Glomerular visceral epithelial cell (primary cell): Measurements from ENCODE around the gene HGFAC.

Source experiments
- DNase-seq: peaks from one replicate; pipeline ENCODE4 v3.0.0-alpha.2; 2016; ENCODE audit errors: extremely low spot score

The HGFAC gene

DNA sequence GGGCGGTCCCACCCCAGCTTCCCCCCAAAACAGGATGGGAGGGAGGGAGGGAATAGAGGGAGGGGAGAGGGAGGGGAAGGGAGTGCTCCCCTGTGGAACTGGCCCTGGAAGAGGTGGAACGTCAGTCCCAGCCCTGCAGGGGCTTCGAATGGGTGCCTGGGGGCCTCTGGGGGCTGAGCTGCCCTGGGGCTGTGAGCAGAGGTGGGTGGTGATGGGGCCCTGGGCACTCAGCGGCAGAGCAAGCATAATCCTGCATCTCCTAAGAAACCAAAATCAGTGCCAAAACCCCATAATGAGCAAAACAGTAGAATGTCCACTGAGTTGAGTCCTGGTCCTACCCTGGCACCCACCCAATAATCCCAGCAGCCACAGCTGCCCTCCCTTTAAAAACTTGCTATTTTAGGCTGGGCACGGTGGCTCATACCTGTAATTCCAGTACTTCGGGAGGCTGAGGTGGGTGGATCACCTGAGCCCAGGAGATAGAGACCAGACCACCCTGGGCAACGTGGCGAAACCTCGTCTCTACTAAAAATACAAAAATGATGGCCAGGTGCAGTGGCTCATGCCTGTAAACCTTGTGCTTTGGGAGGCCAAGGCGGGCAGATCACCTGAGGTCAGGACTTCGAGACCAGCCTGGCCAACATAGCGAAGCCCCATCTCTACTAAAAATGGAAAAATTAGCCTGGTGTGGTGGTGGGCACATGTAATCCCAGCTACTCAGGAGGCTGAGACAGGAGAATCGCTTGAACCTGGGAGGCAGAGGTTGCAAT lies 32.4 kb downstream of the HGFAC start:
- no peak for DNase-seq

- DNase-seq, result no peak
Measured at GRCh38 chr4:3475041-3475712, 33.4 kb downstream of the HGFAC start.

GRCh38 chr4:3475713-3476260 lies 34.0 kb downstream of the HGFAC start:
- DNase-seq, result no peak

DNA sequence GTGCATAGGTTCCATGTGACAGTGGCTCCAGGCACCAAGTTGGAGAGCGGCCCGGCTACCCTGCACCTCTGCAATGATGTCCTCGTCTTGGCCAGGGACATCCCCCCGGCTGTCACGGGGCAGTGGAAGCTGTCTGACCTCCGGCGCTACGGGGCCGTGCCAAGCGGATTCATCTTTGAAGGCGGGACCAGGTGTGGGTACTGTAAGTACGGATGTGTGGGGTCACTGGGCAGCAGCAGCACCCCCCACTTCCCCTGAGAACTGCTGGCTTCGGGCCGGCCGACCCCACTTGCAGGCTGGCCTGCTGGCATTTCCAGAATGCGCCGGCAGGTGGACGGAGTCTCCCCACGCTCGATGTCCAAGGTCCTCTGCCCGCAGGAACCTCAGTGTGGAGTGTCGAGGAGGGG lies 34.6 kb downstream of the HGFAC start:
- DNase-seq, result no peak

- DNase-seq, result no peak
Measured at GRCh38 chr4:3476936-3477749, 35.4 kb downstream of the HGFAC start.

GRCh38 chr4:3477750-3478430 lies 36.1 kb downstream of the HGFAC start:
- no peak for DNase-seq

DNA sequence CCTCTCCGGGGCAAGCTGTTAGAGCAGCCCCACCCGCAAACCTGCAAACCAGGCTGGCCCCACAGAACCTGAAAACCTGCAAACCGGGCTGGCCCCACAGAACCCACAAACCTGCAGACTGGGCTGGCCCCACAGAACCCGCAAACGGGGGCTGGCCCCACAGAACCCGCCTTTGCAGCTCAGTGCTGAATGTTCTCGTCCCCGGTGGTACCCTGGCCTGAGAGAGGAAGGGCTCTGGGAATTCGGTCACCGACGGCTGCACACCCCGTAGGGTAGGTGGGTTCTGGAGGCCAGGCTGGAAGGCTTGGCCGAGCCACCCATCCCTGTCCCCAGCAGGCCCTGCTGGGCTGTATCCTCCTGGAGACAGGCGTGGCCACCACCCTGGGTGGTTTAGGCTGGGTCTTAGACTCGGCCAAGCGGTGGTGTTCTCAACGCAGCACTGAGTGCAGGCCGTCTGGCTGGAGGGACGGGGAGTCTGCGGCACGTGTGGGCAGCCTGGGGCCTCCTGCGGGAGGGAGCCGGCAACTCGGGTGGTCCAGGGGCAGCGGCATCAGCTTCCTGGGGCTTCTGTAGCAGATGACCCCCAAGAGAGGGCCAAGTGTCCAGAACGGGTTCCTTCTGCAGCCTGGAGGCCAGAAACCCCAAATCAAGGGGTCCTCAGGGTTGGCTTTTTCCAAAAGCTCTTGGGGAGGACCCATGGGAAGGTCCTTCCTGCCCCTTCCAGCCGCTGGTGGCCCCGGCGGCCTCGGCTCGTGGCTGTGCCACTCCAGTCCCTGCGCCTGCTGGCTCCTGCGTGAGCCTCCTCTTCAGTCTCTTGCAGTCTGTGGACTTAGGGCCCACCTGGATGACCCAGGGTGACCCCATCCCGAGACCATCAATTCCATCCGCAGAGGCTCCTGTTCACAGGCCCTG lies 36.9 kb downstream of the HGFAC start:
- DNase-seq, result no peak

GRCh38 chr4:3479358-3480101 lies 37.8 kb downstream of the HGFAC start:
- no peak for DNase-seq

- DNase-seq, result peak; percentile 82
Measured at GRCh38 chr4:3480528-3481112, 38.9 kb downstream of the HGFAC start.

- no peak for DNase-seq
Measured at GRCh38 chr4:3481113-3481531, 39.4 kb downstream of the HGFAC start.

GRCh38 chr4:3481783-3482393 lies 40.1 kb downstream of the HGFAC start:
- no peak for DNase-seq

GRCh38 chr4:3482707-3483106 lies 40.9 kb downstream of the HGFAC start:
- no peak for DNase-seq

DNA sequence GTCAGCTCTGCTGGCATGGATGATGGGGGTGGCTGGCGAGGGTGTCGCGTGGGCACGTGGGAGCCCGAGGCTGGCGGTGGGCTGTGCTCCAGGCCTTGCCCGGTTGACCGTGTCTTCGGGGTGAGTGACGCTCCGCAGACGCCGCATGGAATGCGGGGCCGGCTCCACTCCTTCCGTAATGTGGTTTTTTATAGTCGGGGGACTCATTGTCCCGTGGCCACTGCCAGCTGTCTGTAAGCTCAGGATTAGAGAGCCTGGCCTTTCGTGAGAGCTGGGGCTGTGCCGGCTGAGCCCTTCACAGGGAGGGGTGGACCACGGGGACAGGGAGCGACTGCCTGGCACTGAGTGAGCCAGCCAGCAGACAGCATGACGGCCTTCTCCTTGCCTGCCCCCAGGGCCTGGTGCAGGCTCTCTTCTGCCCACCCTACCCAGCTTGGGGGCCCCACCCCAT lies 41.7 kb downstream of the HGFAC start:
- DNase-seq, result peak; percentile 71

- DNase-seq, result peak; percentile 91
Measured at GRCh38 chr4:3484057-3484973, 42.5 kb downstream of the HGFAC start.

DNA sequence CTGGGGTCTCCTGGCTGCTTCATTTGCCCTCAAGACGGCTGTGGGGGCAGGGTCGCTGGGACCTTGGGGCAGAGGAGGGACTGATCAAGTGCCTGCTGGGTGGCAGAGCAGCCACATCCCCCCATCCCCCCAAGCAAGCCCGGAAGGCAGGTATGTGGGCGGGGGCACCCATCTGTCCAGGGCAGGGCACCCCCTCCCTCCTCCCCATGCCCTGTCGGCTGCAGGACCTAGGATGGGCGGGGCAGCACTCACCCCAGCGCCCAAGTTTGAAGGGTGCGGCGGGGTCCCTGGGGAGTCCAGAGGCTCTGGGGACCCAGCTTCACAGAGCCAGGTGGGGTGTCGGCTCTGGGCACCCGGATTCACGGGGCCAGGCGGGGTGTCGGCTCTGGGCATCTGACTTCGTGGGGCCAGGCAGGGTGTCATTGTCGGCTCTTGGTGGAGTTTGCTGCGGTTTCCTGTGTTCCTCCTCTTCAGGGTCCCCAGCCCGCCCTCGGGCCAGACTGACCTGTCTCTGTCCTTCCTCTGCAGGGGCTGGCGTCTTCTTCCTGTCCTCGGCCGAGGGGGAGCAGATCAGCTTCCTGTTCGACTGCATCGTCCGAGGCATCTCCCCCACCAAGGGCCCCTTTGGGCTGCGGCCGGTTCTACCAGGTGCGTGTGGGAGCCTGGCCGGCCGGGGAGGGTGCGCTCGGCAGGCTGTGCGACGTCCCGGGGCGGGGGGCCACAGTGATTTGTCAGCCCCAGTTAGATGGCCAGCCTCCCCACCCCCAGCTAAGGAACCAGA lies 43.4 kb downstream of the HGFAC start:
- DNase-seq, result peak; percentile 37

GRCh38 chr4:3485886-3486540 lies 44.2 kb downstream of the HGFAC start:
- DNase-seq, result no peak
